GM23338 (cell line): Measurements from ENCODE around the gene GPC5. TPM values are rescaled to one million over a fixed set of nuclear protein-coding genes. Genes with fewer than 3 reads are reported as not detected.

Experiments used
- ATAC-seq: fragments of 200-7000 bp; cut with Tn5 transposase; 3 replicates; pipeline ENCODE4 v1.9.1; 2020
- DNase-seq: peaks from one replicate; pipeline ENCODE4 v3.0.0-alpha.2; 2015; ENCODE audit warnings: low spot score
- H2AFZ ChIP-seq: fragments of 200-600 bp; sonication (generic); 2 replicates; pipeline ENCODE4 v1.8.0; 2016; ENCODE audit warnings: antibody characterized with exemption, mild to moderate bottlenecking, moderate library complexity
- H3F3A ChIP-seq: fragments of 200-600 bp; sonication (generic); replicated peaks from 2 replicates; pipeline ENCODE4 v1.8.0; 2017; ENCODE audit warnings: antibody characterized with exemption, mixed run types, low read depth
- H3K27ac ChIP-seq: fragments of 200-600 bp; sonication (generic); 2 replicates; pipeline ENCODE4 v1.6.1; 2016; ENCODE audit warnings: low read depth
- H3K27me3 ChIP-seq: fragments of 200-600 bp; sonication (generic); 2 replicates; pipeline ENCODE4 v1.8.0; 2016; ENCODE audit warnings: mild to moderate bottlenecking, mixed run types, moderate library complexity; ENCODE audit not compliant: insufficient read depth
- H3K36me3 ChIP-seq: fragments of 200-600 bp; sonication (generic); 2 replicates; pipeline ENCODE4 v1.8.0; 2016; ENCODE audit warnings: mild to moderate bottlenecking; ENCODE audit not compliant: insufficient read depth
- H3K4me1 ChIP-seq: fragments of 200-600 bp; sonication (generic); 2 replicates; pipeline ENCODE4 v1.8.0; 2016; ENCODE audit warnings: mild to moderate bottlenecking, moderate library complexity; ENCODE audit not compliant: insufficient read depth
- H3K4me2 ChIP-seq: fragments of 200-600 bp; sonication (generic); 2 replicates; pipeline ENCODE4 v1.7.1; 2017; ENCODE audit warnings: mixed run types
- H3K4me3 ChIP-seq: fragments of 200-600 bp; sonication (generic); 2 replicates; pipeline ENCODE4 v1.6.1; 2016; ENCODE audit warnings: mixed run types
- H3K79me2 ChIP-seq: fragments of 200-600 bp; sonication (generic); replicated peaks from 2 replicates; pipeline ENCODE4 v1.8.0; 2017; ENCODE audit warnings: mild to moderate bottlenecking; ENCODE audit not compliant: insufficient read depth
- H3K9me2 ChIP-seq: fragments of 200-600 bp; sonication (generic); 2 replicates; pipeline ENCODE4 v1.8.0; 2017; ENCODE audit not compliant: insufficient read depth
- H4K20me1 ChIP-seq: fragments of 200-600 bp; sonication (generic); replicated peaks from 2 replicates; pipeline ENCODE4 v1.8.0; 2017; ENCODE audit warnings: mild to moderate bottlenecking; ENCODE audit not compliant: insufficient read depth
- H3K27ac Mint-ChIP-seq: 2 replicates; pipeline ENCODE4 v1.8.0; 2020; ENCODE audit warnings: inconsistent platforms, mild to moderate bottlenecking, moderate library complexity, mixed read lengths
- H3K27me3 Mint-ChIP-seq: 3 replicates; pipeline ENCODE4 v1.8.0; 2022; ENCODE audit warnings: low read depth, mild to moderate bottlenecking, moderate library complexity, mixed read lengths, inconsistent platforms; ENCODE audit not compliant: insufficient read depth, poor library complexity
- H3K36me3 Mint-ChIP-seq: 3 replicates; pipeline ENCODE4 v1.8.0; 2021; ENCODE audit warnings: low read depth, mild to moderate bottlenecking, inconsistent platforms, moderate library complexity, mixed read lengths
- H3K4me1 Mint-ChIP-seq: 3 replicates; pipeline ENCODE4 v1.8.0; 2020; ENCODE audit warnings: mild to moderate bottlenecking, inconsistent platforms, mixed read lengths
- H3K4me3 Mint-ChIP-seq: 3 replicates; pipeline ENCODE4 v1.8.0; 2021; ENCODE audit warnings: moderate library complexity, mild to moderate bottlenecking, inconsistent platforms, mixed read lengths
- H3K9me3 Mint-ChIP-seq: 3 replicates; pipeline ENCODE4 v1.8.0; 2020; ENCODE audit warnings: moderate library complexity, mild to moderate bottlenecking, inconsistent platforms, mixed read lengths
- CREB1 ChIP-seq: fragments of 250-450 bp; sonication (Bioruptor Pico); IDR thresholded peaks from 2 replicates; pipeline ENCODE4 v1.5.0; 2020; ENCODE audit warnings: low read depth, mild to moderate bottlenecking, moderate library complexity
- CTCF ChIP-seq, 2 experiments: fragments of 200-600 bp in 1 of 2; sonication (generic) in 1 of 2; conservative IDR thresholded peaks; 2 replicates each; pipeline versions ENCODE4 v1.5.1 to v1.6.1; 2016 to 2017; ENCODE audit warnings: antibody characterized with exemption in 2 of 2, low read depth in 2 of 2, mild to moderate bottlenecking in 2 of 2, moderate library complexity in 1 of 2
- EZH2 ChIP-seq: fragments of 200-600 bp; sonication (generic); IDR thresholded peaks from one replicate; pipeline ENCODE4 v1.8.0; 2017; ENCODE audit warnings: antibody characterized with exemption, mild to moderate bottlenecking, low read depth; ENCODE audit not compliant: unreplicated experiment
- EZH2phosphoT487 ChIP-seq: fragments of 200-600 bp; sonication (generic); IDR thresholded peaks from one replicate; pipeline ENCODE4 v1.8.1; 2018; ENCODE audit warnings: antibody characterized with exemption; ENCODE audit not compliant: unreplicated experiment
- JUNB ChIP-seq: IDR thresholded peaks from one replicate; pipeline ENCODE4 v1.6.1; 2016; ENCODE audit warnings: antibody characterized with exemption; ENCODE audit not compliant: unreplicated experiment
- NANOG ChIP-seq: IDR thresholded peaks from 2 replicates; pipeline ENCODE4 v1.6.1; 2016; ENCODE audit warnings: antibody characterized with exemption, borderline replicate concordance
- POLR2AphosphoS5 ChIP-seq: IDR thresholded peaks from 2 replicates; pipeline ENCODE4 v1.6.1; 2016; ENCODE audit warnings: antibody characterized with exemption, low read depth
- STAT1 ChIP-seq: IDR thresholded peaks from one replicate; pipeline ENCODE4 v1.6.1; 2016; ENCODE audit warnings: antibody characterized with exemption; ENCODE audit not compliant: unreplicated experiment
- ZNF114 ChIP-seq: fragments of 250-450 bp; sonication (Bioruptor Pico); IDR thresholded peaks from 2 replicates; pipeline ENCODE4 v1.5.0; 2020; ENCODE audit warnings: mild to moderate bottlenecking, moderate library complexity
- ZNF331 ChIP-seq: fragments of 250-450 bp; sonication (Bioruptor Pico); IDR thresholded peaks from 2 replicates; pipeline ENCODE4 v1.5.0; 2020; ENCODE audit warnings: low read depth, mild to moderate bottlenecking, moderate library complexity
- polyA plus RNA-seq: library from polyadenylated mRNA; unstranded; fragments of >200 nt; fragmentation: Nextera tagmentation; extraction: Ambion mirVana; gene quantifications from 2 replicates; pipeline ENCODE4 v1.2.1, GENCODE V29; 2016
- total RNA-seq: library from RNA; depleted of rRNA; stranded (reverse); fragments of >200 nt; shearing (Covaris generic); gene quantifications from 2 replicates; pipeline ENCODE4 v1.2.3, GENCODE V29; 2014
- TF ChIP-seq, protein P1 (sequence below): fragments of 250-450 bp; sonication (Bioruptor Pico); IDR thresholded peaks from 2 replicates; pipeline ENCODE4 v1.5.0; 2020; ENCODE audit warnings: mild to moderate bottlenecking, moderate library complexity
- TF ChIP-seq, protein P2 (sequence below): IDR thresholded peaks from one replicate; pipeline ENCODE4 v1.6.1; 2018; ENCODE audit warnings: antibody characterized with exemption; ENCODE audit not compliant: unreplicated experiment
- TF ChIP-seq, protein P3 (sequence below): IDR thresholded peaks from 2 replicates; pipeline ENCODE4 v1.6.1; 2016; ENCODE audit warnings: antibody characterized with exemption

GPC5 gene
- total and polyA plus RNA-seq, 2 experiments from 2014 or later = 0.95 to 1.1 TPM

GRCh38 chr13:91546900-91547299 is 148.5 kb downstream of the GPC5 start:
- H3K4me2 ChIP-seq = no peak overlapping the region
- H3F3A ChIP-seq = no peaks in the 10 kb centered on the region
- H3K4me1 ChIP-seq = no peaks in the 10 kb centered on the region
- Mint-ChIP-seq H3K36me3 (peaks cover 5% of the 10 kb centered on the region; the same call in 1 of the 3 replicates), H3K4me3 (no peak overlapping the region), H3K4me1 (peaks cover 4% of the 10 kb centered on the region; the same call in 2 of the 3 replicates), H3K27me3 (no peaks in the 10 kb centered on the region), H3K27ac (no peak overlapping the region), H3K9me3 (peaks cover 10% of the 10 kb centered on the region)
- H3K36me3 ChIP-seq = no peaks in the 10 kb centered on the region; the same call in 1 of the 2 replicates
- no peak overlapping the region for H3K27ac ChIP-seq
- ATAC-seq = no peak
- TF ChIP-seq EZH2phosphoT487 = no peak
- no peak for TF ChIP-seq POLR2AphosphoS5
- TF ChIP-seq, protein P1, sequence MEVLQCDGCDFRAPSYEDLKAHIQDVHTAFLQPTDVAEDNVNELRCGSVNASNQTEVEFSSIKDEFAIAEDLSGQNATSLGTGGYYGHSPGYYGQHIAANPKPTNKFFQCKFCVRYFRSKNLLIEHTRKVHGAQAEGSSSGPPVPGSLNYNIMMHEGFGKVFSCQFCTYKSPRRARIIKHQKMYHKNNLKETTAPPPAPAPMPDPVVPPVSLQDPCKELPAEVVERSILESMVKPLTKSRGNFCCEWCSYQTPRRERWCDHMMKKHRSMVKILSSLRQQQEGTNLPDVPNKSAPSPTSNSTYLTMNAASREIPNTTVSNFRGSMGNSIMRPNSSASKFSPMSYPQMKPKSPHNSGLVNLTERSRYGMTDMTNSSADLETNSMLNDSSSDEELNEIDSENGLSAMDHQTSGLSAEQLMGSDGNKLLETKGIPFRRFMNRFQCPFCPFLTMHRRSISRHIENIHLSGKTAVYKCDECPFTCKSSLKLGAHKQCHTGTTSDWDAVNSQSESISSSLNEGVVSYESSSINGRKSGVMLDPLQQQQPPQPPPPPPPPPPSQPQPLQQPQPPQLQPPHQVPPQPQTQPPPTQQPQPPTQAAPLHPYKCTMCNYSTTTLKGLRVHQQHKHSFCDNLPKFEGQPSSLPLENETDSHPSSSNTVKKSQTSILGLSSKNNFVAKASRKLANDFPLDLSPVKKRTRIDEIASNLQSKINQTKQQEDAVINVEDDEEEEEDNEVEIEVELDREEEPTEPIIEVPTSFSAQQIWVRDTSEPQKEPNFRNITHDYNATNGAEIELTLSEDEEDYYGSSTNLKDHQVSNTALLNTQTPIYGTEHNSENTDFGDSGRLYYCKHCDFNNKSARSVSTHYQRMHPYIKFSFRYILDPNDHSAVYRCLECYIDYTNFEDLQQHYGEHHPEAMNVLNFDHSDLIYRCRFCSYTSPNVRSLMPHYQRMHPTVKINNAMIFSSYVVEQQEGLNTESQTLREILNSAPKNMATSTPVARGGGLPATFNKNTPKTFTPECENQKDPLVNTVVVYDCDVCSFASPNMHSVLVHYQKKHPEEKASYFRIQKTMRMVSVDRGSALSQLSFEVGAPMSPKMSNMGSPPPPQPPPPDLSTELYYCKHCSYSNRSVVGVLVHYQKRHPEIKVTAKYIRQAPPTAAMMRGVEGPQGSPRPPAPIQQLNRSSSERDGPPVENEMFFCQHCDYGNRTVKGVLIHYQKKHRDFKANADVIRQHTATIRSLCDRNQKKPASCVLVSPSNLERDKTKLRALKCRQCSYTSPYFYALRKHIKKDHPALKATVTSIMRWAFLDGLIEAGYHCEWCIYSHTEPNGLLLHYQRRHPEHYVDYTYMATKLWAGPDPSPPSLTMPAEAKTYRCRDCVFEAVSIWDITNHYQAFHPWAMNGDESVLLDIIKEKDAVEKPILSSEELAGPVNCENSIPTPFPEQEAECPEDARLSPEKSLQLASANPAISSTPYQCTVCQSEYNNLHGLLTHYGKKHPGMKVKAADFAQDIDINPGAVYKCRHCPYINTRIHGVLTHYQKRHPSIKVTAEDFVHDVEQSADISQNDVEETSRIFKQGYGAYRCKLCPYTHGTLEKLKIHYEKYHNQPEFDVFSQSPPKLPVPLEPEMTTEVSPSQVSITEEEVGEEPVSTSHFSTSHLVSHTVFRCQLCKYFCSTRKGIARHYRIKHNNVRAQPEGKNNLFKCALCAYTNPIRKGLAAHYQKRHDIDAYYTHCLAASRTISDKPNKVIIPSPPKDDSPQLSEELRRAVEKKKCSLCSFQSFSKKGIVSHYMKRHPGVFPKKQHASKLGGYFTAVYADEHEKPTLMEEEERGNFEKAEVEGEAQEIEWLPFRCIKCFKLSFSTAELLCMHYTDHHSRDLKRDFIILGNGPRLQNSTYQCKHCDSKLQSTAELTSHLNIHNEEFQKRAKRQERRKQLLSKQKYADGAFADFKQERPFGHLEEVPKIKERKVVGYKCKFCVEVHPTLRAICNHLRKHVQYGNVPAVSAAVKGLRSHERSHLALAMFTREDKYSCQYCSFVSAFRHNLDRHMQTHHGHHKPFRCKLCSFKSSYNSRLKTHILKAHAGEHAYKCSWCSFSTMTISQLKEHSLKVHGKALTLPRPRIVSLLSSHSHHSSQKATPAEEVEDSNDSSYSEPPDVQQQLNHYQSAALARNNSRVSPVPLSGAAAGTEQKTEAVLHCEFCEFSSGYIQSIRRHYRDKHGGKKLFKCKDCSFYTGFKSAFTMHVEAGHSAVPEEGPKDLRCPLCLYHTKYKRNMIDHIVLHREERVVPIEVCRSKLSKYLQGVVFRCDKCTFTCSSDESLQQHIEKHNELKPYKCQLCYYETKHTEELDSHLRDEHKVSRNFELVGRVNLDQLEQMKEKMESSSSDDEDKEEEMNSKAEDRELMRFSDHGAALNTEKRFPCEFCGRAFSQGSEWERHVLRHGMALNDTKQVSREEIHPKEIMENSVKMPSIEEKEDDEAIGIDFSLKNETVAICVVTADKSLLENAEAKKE = no peak
- no peak for TF ChIP-seq ZNF114 (CRISPR knock-in tag)
- TF ChIP-seq, protein P2, sequence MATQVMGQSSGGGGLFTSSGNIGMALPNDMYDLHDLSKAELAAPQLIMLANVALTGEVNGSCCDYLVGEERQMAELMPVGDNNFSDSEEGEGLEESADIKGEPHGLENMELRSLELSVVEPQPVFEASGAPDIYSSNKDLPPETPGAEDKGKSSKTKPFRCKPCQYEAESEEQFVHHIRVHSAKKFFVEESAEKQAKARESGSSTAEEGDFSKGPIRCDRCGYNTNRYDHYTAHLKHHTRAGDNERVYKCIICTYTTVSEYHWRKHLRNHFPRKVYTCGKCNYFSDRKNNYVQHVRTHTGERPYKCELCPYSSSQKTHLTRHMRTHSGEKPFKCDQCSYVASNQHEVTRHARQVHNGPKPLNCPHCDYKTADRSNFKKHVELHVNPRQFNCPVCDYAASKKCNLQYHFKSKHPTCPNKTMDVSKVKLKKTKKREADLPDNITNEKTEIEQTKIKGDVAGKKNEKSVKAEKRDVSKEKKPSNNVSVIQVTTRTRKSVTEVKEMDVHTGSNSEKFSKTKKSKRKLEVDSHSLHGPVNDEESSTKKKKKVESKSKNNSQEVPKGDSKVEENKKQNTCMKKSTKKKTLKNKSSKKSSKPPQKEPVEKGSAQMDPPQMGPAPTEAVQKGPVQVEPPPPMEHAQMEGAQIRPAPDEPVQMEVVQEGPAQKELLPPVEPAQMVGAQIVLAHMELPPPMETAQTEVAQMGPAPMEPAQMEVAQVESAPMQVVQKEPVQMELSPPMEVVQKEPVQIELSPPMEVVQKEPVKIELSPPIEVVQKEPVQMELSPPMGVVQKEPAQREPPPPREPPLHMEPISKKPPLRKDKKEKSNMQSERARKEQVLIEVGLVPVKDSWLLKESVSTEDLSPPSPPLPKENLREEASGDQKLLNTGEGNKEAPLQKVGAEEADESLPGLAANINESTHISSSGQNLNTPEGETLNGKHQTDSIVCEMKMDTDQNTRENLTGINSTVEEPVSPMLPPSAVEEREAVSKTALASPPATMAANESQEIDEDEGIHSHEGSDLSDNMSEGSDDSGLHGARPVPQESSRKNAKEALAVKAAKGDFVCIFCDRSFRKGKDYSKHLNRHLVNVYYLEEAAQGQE = no peak
- TF ChIP-seq ZNF331 (CRISPR knock-in tag) = no peak
- TF ChIP-seq EZH2 = no peak
- no peak for TF ChIP-seq STAT1
- TF ChIP-seq, protein P3, sequence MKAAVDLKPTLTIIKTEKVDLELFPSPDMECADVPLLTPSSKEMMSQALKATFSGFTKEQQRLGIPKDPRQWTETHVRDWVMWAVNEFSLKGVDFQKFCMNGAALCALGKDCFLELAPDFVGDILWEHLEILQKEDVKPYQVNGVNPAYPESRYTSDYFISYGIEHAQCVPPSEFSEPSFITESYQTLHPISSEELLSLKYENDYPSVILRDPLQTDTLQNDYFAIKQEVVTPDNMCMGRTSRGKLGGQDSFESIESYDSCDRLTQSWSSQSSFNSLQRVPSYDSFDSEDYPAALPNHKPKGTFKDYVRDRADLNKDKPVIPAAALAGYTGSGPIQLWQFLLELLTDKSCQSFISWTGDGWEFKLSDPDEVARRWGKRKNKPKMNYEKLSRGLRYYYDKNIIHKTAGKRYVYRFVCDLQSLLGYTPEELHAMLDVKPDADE = no peak
- TF ChIP-seq JUNB = no peak
- TF ChIP-seq NANOG = no peak
- no peak for TF ChIP-seq CREB1
- no peak for TF ChIP-seq CTCF (conservative IDR thresholded peaks at IDR 0.05; ENCODE audit: low read depth in 2 of 2)
- H4K20me1 ChIP-seq = no peaks in the 10 kb centered on the region
- no peak overlapping the region for H2AFZ ChIP-seq
- H3K9me2 ChIP-seq = no peaks in the 10 kb centered on the region
- no peak for DNase-seq
- H3K27me3 ChIP-seq = no peaks in the 10 kb centered on the region
- H3K4me3 ChIP-seq = no peak overlapping the region
- H3K79me2 ChIP-seq = no peaks in the 10 kb centered on the region
